Loucy (cell line): Measurements from ENCODE around the gene IL17F.

Experiments used
- H2AFZ ChIP-seq: fragments of 200-600 bp; sonication (generic); 2 replicates; pipeline ENCODE4 v1.6.0; 2016; ENCODE audit warnings: antibody characterized with exemption, mild to moderate bottlenecking, low read length, moderate library complexity
- H3F3A ChIP-seq: fragments of 200-600 bp; 2 replicates; pipeline ENCODE4 v1.6.0; 2016; ENCODE audit warnings: antibody characterized with exemption, low read depth, mild to moderate bottlenecking
- H3K27me3 ChIP-seq: fragments of 200-600 bp; sonication (generic); 2 replicates; pipeline ENCODE4 v1.6.1; 2014; ENCODE audit warnings: low read length, mild to moderate bottlenecking; ENCODE audit not compliant: insufficient read depth, poor library complexity, severe bottlenecking
- H3K36me3 ChIP-seq: fragments of 200-600 bp; sonication (generic); 2 replicates; pipeline ENCODE4 v1.6.1; 2016; ENCODE audit warnings: low read length; ENCODE audit not compliant: insufficient read depth
- H3K4me1 ChIP-seq: fragments of 200-600 bp; sonication (generic); 2 replicates; pipeline ENCODE4 v1.5.1; 2014; ENCODE audit warnings: low read length, mild to moderate bottlenecking; ENCODE audit not compliant: insufficient read depth, poor library complexity, severe bottlenecking
- H3K4me2 ChIP-seq: fragments of 200-600 bp; sonication (generic); 2 replicates; pipeline ENCODE4 v1.6.0; 2014; ENCODE audit warnings: antibody characterized with exemption, low read length, low read depth, mild to moderate bottlenecking; ENCODE audit not compliant: poor library complexity, severe bottlenecking
- H3K4me3 ChIP-seq: fragments of 200-600 bp; sonication (generic); 2 replicates; pipeline ENCODE4 v1.5.1; 2014; ENCODE audit warnings: low read length, mild to moderate bottlenecking, mixed read lengths; ENCODE audit not compliant: poor library complexity, severe bottlenecking
- H3K79me2 ChIP-seq: fragments of 200-600 bp; sonication (generic); 2 replicates; pipeline ENCODE4 v1.6.1; 2014; ENCODE audit warnings: low read length; ENCODE audit not compliant: insufficient read depth
- H3K9ac ChIP-seq: fragments of 200-600 bp; sonication (generic); 2 replicates; pipeline ENCODE4 v1.6.0; 2014; ENCODE audit warnings: mild to moderate bottlenecking, low read depth, low read length, moderate library complexity; ENCODE audit not compliant: poor library complexity, severe bottlenecking
- H3K9me2 ChIP-seq: fragments of 200-600 bp; sonication (generic); replicated peaks from 2 replicates; pipeline ENCODE4 v1.6.1; 2016; ENCODE audit warnings: low read depth, low read length, mixed read lengths
- H3K9me3 ChIP-seq: fragments of 200-600 bp; sonication (generic); 2 replicates; pipeline ENCODE4 v1.6.1; 2014; ENCODE audit warnings: mild to moderate bottlenecking, antibody characterized with exemption, low read length, low read depth; ENCODE audit not compliant: insufficient read depth
- H4K20me1 ChIP-seq: fragments of 200-600 bp; sonication (generic); 2 replicates; pipeline ENCODE4 v1.6.0; 2014; ENCODE audit warnings: antibody characterized with exemption, low read length, mild to moderate bottlenecking; ENCODE audit not compliant: insufficient read depth, poor library complexity, severe bottlenecking
- EZH2phosphoT487 ChIP-seq: fragments of 200-600 bp; IDR thresholded peaks from 2 replicates; pipeline ENCODE4 v1.6.1; 2018; ENCODE audit warnings: antibody characterized with exemption, mild to moderate bottlenecking, moderate library complexity, borderline replicate concordance
- TF ChIP-seq, protein P1 (sequence below): fragments of 200-600 bp; sonication (generic); conservative IDR thresholded peaks from 2 replicates; pipeline ENCODE4 v1.5.1; 2014; ENCODE audit warnings: mild to moderate bottlenecking, antibody characterized with exemption, low read length

IL17F gene

DNA sequence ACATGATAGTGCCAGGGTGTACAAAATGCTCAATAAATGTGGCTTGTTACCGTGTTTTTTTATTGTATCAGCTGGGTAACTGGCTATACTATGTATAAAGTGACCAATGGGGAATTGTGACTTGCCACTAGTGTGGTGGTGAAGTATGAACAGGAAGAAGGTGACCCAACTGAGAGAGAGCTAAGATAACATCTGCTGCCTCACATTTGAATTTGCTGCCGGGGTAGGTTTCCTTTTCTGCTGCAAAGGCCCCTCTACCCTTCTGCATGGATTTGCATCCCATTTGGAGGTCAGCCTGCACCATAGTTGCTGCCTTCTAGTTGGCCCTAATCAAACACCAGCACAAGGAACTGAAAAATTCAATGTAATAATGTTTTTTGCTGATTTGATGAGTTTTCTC lies 34.1 kb downstream of the IL17F start:
- H3K79me2 ChIP-seq = no peaks in the 10 kb centered on the region
- no peak overlapping the region for H3K9ac ChIP-seq
- no peak for TF ChIP-seq EZH2phosphoT487
- TF ChIP-seq, protein P1, sequence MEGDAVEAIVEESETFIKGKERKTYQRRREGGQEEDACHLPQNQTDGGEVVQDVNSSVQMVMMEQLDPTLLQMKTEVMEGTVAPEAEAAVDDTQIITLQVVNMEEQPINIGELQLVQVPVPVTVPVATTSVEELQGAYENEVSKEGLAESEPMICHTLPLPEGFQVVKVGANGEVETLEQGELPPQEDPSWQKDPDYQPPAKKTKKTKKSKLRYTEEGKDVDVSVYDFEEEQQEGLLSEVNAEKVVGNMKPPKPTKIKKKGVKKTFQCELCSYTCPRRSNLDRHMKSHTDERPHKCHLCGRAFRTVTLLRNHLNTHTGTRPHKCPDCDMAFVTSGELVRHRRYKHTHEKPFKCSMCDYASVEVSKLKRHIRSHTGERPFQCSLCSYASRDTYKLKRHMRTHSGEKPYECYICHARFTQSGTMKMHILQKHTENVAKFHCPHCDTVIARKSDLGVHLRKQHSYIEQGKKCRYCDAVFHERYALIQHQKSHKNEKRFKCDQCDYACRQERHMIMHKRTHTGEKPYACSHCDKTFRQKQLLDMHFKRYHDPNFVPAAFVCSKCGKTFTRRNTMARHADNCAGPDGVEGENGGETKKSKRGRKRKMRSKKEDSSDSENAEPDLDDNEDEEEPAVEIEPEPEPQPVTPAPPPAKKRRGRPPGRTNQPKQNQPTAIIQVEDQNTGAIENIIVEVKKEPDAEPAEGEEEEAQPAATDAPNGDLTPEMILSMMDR = no peak
- H4K20me1 ChIP-seq = no peaks in the 10 kb centered on the region
- no peaks in the 10 kb centered on the region for H3K9me3 ChIP-seq
- no peak overlapping the region for H3K4me3 ChIP-seq
- peak overlapping the region; percentile 31 for H3K4me2 ChIP-seq
- H3K36me3 ChIP-seq = no peaks in the 10 kb centered on the region
- no peaks in the 10 kb centered on the region for H3K9me2 ChIP-seq
- no peak overlapping the region for H2AFZ ChIP-seq
- H3K4me1 ChIP-seq = peaks cover 43% of the 10 kb centered on the region
- no peaks in the 10 kb centered on the region for H3F3A ChIP-seq
- H3K27me3 ChIP-seq = no peaks in the 10 kb centered on the region

DNA sequence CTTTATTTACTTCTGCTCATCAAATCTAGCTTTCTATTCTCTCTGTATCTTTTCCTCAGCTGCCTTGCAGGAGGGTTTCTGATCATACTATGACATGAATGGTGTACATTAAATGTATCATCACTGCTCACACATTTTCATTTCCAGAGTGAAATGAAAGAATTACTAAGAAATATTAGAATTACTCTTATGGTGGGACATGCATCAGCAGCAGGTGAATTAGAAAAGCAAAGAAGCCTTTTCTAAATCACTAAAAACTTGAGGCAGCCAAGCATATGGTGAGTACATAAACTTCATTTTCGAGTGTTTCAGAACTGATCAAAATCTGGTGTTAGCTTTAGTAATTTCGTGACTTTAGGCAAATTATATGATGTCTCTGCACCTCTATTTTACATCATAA lies 34.5 kb downstream of the IL17F start:
- no peak for TF ChIP-seq EZH2phosphoT487
- TF ChIP-seq, protein P1 = no peak
- Histone ChIP-seq H3F3A (no peaks in the 10 kb centered on the region), H4K20me1 (no peaks in the 10 kb centered on the region), H3K4me3 (no peak overlapping the region), H3K9me2 (no peaks in the 10 kb centered on the region), H3K4me2 (peak overlapping the region; percentile 31), H3K9me3 (no peaks in the 10 kb centered on the region), H3K9ac (no peak overlapping the region), H3K27me3 (no peaks in the 10 kb centered on the region), H2AFZ (no peak overlapping the region; the same call in 1 of the 2 replicates), H3K79me2 (no peaks in the 10 kb centered on the region), H3K4me1 (peaks cover 39% of the 10 kb centered on the region), H3K36me3 (no peaks in the 10 kb centered on the region)

DNA sequence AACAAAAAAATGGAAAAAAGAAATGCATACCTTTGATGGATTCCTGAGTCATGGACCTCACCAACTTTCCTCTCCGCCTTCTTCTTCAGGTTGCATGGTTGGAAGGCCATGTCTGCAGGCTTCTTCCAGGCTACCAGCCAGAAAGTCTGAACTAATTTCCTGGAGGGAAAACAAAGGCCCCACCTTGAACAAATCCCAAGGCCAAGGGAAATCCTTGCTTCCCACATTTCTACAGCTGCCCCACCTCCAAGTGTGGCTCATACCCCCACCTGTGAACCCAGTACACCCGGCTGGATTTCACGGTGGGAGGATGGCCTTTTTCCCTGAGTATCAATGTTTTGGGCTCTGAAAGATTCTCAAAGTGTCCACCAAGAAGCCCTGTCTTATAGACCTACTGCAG lies 35.7 kb downstream of the IL17F start:
- Histone ChIP-seq H2AFZ (no peak overlapping the region), H3K79me2 (no peaks in the 10 kb centered on the region), H3K9ac (no peak overlapping the region), H3K4me3 (no peak overlapping the region), H3K4me2 (no peak overlapping the region), H3K27me3 (no peaks in the 10 kb centered on the region), H3K9me2 (no peaks in the 10 kb centered on the region), H3F3A (no peaks in the 10 kb centered on the region), H4K20me1 (no peaks in the 10 kb centered on the region), H3K36me3 (no peaks in the 10 kb centered on the region), H3K4me1 (peaks cover 35% of the 10 kb centered on the region), H3K9me3 (no peaks in the 10 kb centered on the region)
- TF ChIP-seq EZH2phosphoT487 = no peak
- TF ChIP-seq, protein P1 = no peak
